Activated naive CD4-positive, alpha-beta T cell (primary cell): ENCODE data around the gene PTPRK.

Experiments used
- DNase-seq, 4 experiments: peaks; one replicate each; lab custom pipeline; 2025; lab: John Stamatoyannopoulos, UW

Gene PTPRK

DNA sequence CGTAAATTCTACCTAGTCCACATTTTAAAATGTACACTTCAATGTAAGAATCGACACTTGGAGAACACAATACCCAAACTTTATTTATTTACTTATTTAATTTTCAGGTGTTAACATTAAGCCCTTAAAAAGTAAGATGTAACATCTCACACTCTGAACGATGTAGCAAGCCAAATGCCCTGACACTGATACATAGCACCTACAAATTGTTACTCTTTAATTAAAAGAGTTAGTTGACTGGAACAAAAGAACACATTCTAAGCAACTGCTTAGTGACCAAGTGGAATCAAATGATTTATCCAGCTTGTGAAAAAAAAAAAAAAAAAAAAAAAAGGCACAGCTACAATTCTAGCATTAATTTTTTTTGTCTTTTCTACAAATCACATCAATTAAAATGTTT lies 327.4 kb downstream of the PTPRK start:
- no peak for DNase-seq

DNA sequence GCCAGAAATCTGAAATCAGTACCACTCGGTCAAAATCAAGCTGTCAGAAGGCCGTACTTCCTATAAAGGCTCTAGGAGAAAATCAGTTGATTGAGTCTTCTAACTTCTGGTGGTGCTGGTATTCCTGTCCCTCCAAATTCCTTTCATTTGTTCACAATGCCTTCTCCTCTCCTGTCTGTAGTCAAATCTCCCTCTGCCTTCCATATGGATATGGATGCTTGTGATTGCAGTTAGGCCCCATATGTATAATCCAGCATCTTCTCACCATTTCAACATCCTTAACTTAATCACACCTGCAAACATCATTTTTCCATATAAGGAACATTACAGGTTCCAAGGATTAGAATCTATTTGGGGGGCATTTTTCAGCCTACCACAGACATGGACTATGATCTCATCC lies 331.7 kb downstream of the PTPRK start:
- no peak for DNase-seq

DNA sequence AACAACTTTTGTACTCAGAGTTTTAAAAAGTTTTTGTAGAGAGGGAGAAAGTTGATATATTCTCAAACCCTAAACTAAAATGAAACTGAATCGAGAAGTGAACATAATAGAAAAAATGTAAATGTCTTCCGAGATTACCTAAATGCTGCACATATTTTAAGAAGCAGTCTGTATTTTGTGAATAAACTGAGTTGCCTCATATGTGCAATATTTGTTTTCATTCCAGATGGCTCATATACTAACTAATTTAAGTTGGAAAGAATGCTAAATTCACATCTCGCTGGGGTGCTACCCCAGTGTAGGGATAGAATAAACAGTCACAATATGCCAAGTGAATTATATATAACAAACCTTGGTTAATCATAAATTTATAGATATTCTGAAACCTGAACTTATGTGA lies 333.7 kb downstream of the PTPRK start:
- no peak for DNase-seq

DNA sequence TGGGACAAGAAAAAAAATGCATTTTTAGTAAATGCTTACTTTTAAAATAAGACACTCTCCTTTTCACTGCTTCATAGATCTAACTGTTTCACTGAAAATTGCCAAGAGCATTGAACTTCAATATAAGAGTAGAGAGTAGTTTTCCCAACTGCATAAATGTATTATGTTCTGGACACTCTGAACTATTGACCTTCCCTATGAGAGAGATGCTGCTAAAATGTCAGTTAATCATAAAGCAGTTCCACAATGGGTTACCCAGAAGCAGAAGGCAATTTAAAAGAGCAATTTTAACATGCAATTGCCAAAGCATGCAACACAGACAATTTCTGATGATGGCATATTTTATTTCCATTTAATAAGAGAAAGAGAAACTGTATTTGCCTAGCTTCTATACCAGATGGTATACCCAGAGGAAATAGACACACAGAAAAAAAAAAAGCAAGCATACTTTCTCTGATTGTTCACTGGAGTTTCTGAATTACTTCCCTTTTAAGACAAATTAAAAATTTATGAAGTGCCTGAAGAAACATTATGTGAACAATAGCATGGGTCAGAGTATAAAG lies 340.4 kb downstream of the PTPRK start:
- no peak for DNase-seq

- DNase-seq, result no peak
Observed at GRCh38 chr6:128174724-128175123, 345.7 kb downstream of the PTPRK start.

GRCh38 chr6:128172752-128173682 lies 347.4 kb downstream of the PTPRK start:
- DNase-seq, result no peak

DNA sequence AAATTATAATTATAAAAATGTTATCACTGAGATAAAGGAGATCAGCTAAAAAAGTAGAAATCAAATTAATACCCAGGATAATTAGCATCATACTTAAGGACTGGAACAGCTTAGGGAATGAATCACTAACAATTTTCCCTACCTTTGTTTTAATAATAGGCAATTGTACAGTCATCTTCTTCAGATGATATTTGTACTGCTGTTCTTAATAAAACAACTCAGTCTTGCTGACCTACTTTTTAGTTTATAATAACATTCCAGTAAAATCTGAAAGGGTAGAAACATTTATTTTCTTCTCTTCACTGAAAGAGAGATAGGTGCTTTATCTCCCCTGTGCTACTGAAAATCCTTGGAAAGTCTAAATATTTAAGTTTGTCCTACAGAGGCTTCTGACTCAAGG lies 348.3 kb downstream of the PTPRK start:
- no peak for DNase-seq

DNA sequence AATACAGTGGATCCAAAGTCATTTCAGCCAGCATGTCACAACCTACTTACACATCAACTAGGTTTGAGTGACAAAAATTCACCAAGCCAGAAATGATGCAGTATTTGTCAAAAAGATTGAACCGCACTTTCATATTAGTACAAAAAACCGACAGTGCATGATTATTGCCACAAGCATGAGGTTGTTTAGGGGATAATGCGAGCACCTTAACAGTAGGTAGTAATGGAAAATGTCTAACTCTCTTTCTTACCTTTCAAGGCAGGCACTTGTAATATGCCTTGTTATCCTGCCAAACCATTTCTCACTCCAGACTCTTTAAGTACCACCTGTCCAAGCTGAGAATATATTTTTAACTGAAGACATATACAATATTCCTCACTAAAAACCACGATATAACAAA lies 349.2 kb downstream of the PTPRK start:
- DNase-seq, result no peak

GRCh38 chr6:128168244-128168643 lies 352.2 kb downstream of the PTPRK start:
- DNase-seq, result no peak

GRCh38 chr6:128167552-128167951 lies 352.8 kb downstream of the PTPRK start:
- DNase-seq, result no peak

- no peak for DNase-seq
Observed at GRCh38 chr6:128164254-128164653, 356.1 kb downstream of the PTPRK start.

DNA sequence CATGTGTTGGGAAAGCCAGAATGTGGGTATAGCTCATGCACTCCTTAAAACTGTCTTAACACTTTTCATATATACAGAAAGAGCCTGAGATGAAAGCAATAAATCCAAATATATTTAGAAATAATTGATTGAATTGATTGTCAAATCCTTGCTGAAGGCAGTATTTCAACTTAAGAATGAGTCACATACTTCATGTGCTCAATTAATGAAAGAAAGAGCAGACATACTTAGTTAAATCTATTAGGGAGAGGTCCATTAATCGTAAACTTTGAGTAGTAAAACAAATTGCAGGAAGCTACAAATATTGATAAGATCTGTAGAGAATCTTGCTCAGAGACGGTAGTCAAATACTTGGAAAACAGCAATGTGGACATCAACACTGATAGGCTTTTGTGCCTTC lies 358.0 kb downstream of the PTPRK start:
- no peak for DNase-seq

GRCh38 chr6:128161839-128162238 lies 358.6 kb downstream of the PTPRK start:
- no peak for DNase-seq

DNA sequence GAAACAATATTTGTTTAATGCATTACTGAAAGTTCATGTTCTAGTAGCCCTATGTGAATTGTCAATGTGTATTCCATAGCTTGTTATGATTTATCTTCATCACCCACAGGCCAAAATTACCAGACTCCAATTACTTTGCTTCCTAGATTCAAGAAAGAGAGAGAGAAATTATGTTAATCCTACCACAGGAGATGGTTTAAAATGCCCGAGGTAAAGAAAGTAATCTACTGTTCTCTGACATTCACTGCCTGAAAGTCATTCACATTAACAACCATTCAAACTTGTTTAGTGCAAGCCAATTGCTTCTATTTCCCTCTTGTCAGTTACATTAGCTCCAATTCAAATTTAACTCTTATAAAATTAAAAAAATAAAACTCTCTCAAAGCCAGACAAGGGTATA lies 359.1 kb downstream of the PTPRK start:
- DNase-seq, result no peak

DNA sequence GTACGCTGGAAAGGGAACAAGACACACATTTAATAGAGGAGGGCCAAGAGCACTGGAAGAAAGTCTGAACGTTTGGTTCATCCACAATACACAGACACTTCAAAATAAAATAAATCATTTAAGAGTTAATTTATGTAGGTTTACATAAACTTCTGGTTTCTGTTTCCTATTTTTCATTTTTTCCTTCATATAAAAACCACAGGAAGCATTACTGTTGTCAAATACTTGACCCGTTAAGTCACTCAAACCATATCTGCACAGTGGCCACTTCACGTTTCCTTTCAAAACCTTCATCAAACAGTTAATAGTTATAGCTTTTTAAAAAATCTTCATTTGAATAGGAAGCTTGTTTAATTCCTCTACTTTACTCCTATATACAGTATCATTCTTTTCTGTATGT lies 361.9 kb downstream of the PTPRK start:
- no peak for DNase-seq

GRCh38 chr6:128156321-128157111 lies 363.9 kb downstream of the PTPRK start:
- DNase-seq, result no peak

DNA sequence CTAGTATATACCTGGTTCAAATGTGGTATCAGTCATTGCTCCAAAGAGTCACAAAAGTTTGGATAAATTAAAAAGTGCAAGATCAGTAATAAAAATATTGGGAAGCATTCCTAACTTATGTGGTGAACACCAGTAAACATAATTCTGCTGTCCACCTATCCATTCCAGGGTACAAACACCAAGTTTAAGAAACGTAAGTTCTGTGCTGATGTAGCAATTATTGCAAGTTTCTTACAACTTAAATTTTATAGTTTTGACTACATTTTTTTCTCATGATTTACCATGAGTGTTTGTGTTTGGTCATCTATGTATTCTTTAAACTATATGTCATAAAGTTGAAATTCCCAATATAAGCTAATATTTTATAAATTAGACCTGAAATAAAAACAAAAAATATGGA lies 364.6 kb downstream of the PTPRK start:
- no peak for DNase-seq

DNA sequence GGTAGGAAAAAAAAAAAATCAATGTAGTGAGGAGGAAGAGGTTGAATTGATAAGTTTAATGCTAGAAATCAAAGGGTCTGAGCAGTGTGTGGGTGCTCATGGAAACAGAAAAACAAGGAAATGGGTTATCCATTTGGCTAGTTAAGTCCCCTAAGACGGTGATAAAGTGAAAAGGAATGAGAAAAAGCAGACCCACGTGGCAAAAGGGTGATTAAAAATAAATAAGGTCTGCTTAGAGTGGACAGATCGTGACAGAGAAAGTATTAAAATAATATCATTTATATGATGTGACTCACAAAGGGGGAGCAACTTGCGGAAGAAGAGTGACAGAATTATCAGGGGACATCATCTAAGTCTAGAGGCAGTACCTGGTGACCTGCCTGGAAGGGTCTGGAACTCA lies 367.8 kb downstream of the PTPRK start:
- no peak for DNase-seq

- DNase-seq, result no peak
Observed at GRCh38 chr6:128150376-128150775, 370.0 kb downstream of the PTPRK start.

GRCh38 chr6:128149796-128150195 lies 370.6 kb downstream of the PTPRK start:
- no peak for DNase-seq

- no peak for DNase-seq
Observed at GRCh38 chr6:128144320-128144719, 376.1 kb downstream of the PTPRK start.

DNA sequence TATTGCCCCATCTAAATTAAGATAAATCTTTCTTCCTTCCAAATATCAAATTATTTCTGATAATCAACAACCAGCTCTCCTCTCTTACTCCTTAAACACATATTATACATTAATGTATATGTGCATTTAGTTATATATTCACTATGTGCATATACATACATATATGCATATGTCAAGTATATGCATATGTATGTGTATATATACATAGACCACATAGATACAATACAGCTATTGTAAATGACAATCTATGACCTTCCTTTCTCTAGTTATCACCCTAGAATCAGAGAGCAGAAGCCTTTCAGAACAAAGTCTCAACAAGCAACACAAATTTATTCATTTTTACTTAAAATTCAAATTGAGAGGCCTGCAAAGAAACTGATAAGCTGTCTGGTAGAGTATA lies 378.5 kb downstream of the PTPRK start:
- no peak for DNase-seq

GRCh38 chr6:128139519-128139918 lies 380.9 kb downstream of the PTPRK start:
- DNase-seq, result no peak
